ENCODE results near the gene ATP6V1C2. TPM values are rescaled to one million over a fixed set of nuclear protein-coding genes. Genes with fewer than 3 reads are reported as not detected.

Gene ATP6V1C2
- total RNA-seq, 1 experiment from 2014 or later, result not detected

- BruUV-seq (replicated peaks), result no TSS peak
- H3F3A ChIP-seq (ENCODE audit: insufficient read depth, low read depth), result peaks cover 4% of the 10 kb centered on the region; the same call in 1 of the 2 replicates
- peak overlapping the region; percentile 30 for H3K4me2 ChIP-seq
- no peak overlapping the region for H3K27ac ChIP-seq
- H4K20me1 ChIP-seq (ENCODE audit: insufficient read depth), result no peaks in the 10 kb centered on the region
- ChIA-PET CTCF (no interaction called here), POLR2A (ENCODE audit: unreplicated experiment) (interaction anchor here (0.7 kb wide), 1 partner anchor 351 kb away, joined by 4 read pairs; no protein-coding TSS in a partner anchor)
- peaks cover 12% of the 10 kb centered on the region for H3K4me1 ChIP-seq (replicated peaks; ENCODE audit: insufficient read depth)
- TF ChIP-seq CTCF (conservative IDR thresholded peaks at IDR 0.05) (no peak), EZH2 (IDR thresholded peaks at IDR 0.05; ENCODE audit: low read depth) (no peak)
- no peaks in the 10 kb centered on the region for H3K9me2 ChIP-seq (ENCODE audit: insufficient read depth)
- H3K79me2 ChIP-seq (ENCODE audit: low read depth), result no peaks in the 10 kb centered on the region
- intact Hi-C loops (cut with micrococcal nuclease; ENCODE audit: unreplicated experiment), result no loop called here
- H3K9me3 ChIP-seq (ENCODE audit: insufficient read depth, low read depth), result no peaks in the 10 kb centered on the region
- H3K27me3 ChIP-seq (ENCODE audit: insufficient read depth, low read depth), result no peaks in the 10 kb centered on the region
- DNase-seq, result peak; percentile 63 to 77
- no peaks in the 10 kb centered on the region for H3K36me3 ChIP-seq (ENCODE audit: low read depth)
- H2AFZ ChIP-seq, result no peak overlapping the region
- no peak overlapping the region for H3K4me3 ChIP-seq
These were observed 44.0 kb downstream of the ATP6V1C2 start for GRCh38 chr2:10765461-10765860.

GRCh38 chr2:10765914-10766313 is 44.5 kb downstream of the ATP6V1C2 start:
- no peaks in the 10 kb centered on the region for H3K79me2 ChIP-seq (ENCODE audit: low read depth)
- H3K9me3 ChIP-seq (ENCODE audit: insufficient read depth, low read depth), result no peaks in the 10 kb centered on the region
- intact Hi-C loops (cut with micrococcal nuclease; ENCODE audit: unreplicated experiment), result no loop called here
- TF ChIP-seq CTCF (conservative IDR thresholded peaks at IDR 0.05), result no peak
- no peak for TF ChIP-seq EZH2 (IDR thresholded peaks at IDR 0.05; ENCODE audit: low read depth)
- no peak overlapping the region for H3K4me3 ChIP-seq
- H3K27ac ChIP-seq, result no peak overlapping the region
- peaks cover 12% of the 10 kb centered on the region for H3K4me1 ChIP-seq (replicated peaks; ENCODE audit: insufficient read depth)
- no TSS peak for BruUV-seq (replicated peaks)
- H4K20me1 ChIP-seq (ENCODE audit: insufficient read depth), result no peaks in the 10 kb centered on the region
- H3F3A ChIP-seq (ENCODE audit: insufficient read depth, low read depth), result peaks cover 4% of the 10 kb centered on the region; the same call in 1 of the 2 replicates
- H3K27me3 ChIP-seq (ENCODE audit: insufficient read depth, low read depth), result no peaks in the 10 kb centered on the region
- H3K4me2 ChIP-seq, result peak overlapping the region; percentile 30
- no peaks in the 10 kb centered on the region for H3K36me3 ChIP-seq (ENCODE audit: low read depth)
- POLR2A ChIA-PET (ENCODE audit: unreplicated experiment), result no interaction called here
- H2AFZ ChIP-seq, result no peak overlapping the region
- DNase-seq, result no peak
- no peaks in the 10 kb centered on the region for H3K9me2 ChIP-seq (ENCODE audit: insufficient read depth)
- CTCF ChIA-PET, result no interaction called here

DNA sequence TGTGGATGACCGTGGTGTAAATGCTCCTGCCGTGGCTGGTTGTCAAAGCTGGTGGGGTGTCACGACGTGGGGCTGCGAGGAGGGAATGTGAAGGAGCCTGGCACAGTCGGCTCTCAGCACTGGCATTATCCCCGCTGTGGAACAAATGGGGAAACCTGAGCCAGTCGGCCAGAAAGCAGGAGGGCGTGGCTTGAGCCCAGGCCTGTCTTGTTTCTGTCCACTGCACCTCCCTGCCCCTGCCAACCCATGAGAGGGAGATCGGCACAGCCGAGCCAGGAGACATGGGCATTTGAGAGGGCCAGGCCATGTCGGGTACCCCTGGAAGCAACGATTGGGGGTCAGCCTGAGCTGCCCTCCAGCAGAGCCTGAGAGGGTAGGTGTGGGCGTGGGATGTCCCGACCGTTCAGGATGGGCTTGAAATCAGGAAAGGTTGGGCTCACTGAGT is 46.7 kb downstream of the ATP6V1C2 start:
- no peaks in the 10 kb centered on the region for H3K9me3 ChIP-seq (ENCODE audit: insufficient read depth, low read depth)
- ChIA-PET CTCF (no interaction called here), POLR2A (ENCODE audit: unreplicated experiment) (no interaction called here)
- intact Hi-C loops (cut with micrococcal nuclease; ENCODE audit: unreplicated experiment), result no loop called here
- no peak for DNase-seq
- H3K27ac ChIP-seq, result no peak overlapping the region
- no peaks in the 10 kb centered on the region for H3K9me2 ChIP-seq (ENCODE audit: insufficient read depth)
- H3F3A ChIP-seq (ENCODE audit: insufficient read depth, low read depth), result peaks cover 4% of the 10 kb centered on the region; the same call in 1 of the 2 replicates
- no peak overlapping the region for H3K4me2 ChIP-seq
- no peaks in the 10 kb centered on the region for H4K20me1 ChIP-seq (ENCODE audit: insufficient read depth)
- no peaks in the 10 kb centered on the region for H3K27me3 ChIP-seq (ENCODE audit: insufficient read depth, low read depth)
- peaks cover 12% of the 10 kb centered on the region for H3K4me1 ChIP-seq (replicated peaks; ENCODE audit: insufficient read depth)
- TF ChIP-seq CTCF (conservative IDR thresholded peaks at IDR 0.05), result no peak
- TF ChIP-seq EZH2 (IDR thresholded peaks at IDR 0.05; ENCODE audit: low read depth), result no peak
- H3K36me3 ChIP-seq (ENCODE audit: low read depth), result no peaks in the 10 kb centered on the region
- BruUV-seq (replicated peaks), result no TSS peak
- no peak overlapping the region for H2AFZ ChIP-seq
- no peak overlapping the region for H3K4me3 ChIP-seq
- H3K79me2 ChIP-seq (ENCODE audit: low read depth), result no peaks in the 10 kb centered on the region

Data from PC-9 (cell line).